ENCODE data around the gene WDR1.

The WDR1 gene

GRCh38 chr4:10031668-10032590 lies 84.7 kb downstream of the WDR1 start:
- DNase-seq (ENCODE audit: extremely low read depth, low read depth) = no peak
- TF ChIP-seq, protein P1, sequence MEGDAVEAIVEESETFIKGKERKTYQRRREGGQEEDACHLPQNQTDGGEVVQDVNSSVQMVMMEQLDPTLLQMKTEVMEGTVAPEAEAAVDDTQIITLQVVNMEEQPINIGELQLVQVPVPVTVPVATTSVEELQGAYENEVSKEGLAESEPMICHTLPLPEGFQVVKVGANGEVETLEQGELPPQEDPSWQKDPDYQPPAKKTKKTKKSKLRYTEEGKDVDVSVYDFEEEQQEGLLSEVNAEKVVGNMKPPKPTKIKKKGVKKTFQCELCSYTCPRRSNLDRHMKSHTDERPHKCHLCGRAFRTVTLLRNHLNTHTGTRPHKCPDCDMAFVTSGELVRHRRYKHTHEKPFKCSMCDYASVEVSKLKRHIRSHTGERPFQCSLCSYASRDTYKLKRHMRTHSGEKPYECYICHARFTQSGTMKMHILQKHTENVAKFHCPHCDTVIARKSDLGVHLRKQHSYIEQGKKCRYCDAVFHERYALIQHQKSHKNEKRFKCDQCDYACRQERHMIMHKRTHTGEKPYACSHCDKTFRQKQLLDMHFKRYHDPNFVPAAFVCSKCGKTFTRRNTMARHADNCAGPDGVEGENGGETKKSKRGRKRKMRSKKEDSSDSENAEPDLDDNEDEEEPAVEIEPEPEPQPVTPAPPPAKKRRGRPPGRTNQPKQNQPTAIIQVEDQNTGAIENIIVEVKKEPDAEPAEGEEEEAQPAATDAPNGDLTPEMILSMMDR (IDR thresholded peaks at IDR 0.05; ENCODE audit: low read depth, low read length) = no peak

DNA sequence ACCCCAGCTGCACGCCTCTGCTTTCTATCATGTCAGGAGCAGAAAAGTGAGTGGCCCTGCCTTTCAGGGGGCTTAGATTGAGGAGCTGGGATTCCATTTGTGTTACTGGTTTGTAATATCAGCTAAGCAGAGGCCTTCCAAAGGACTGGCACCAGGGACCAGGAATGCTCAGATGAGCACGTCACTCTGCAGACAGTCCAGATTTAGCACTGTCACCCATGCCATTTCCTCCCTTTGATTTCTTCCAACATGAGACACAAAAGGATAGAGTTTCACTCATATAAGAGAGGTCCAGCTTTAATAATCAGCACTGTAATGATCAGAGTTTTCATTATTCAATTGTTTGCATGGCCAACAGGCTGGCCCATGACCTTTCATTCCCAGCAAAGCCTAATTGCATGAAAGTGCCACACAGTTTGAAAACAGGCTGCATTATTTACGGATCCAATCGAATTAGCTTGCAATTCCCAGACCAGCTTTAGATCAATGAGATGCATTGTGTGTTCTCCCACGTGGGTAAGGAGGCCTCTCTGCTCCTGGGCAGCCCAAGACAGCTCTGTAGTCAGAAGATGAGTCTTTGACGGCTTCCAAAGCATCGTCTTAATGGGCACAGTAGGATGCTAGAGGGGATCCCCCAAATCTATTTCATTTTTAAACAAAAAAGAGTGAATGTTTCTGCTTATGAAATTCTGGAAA lies 85.5 kb downstream of the WDR1 start:
- DNase-seq (ENCODE audit: extremely low read depth, low read depth) = no peak
- TF ChIP-seq, protein P1 (IDR thresholded peaks at IDR 0.05; ENCODE audit: low read depth, low read length) = no peak

- TF ChIP-seq, protein P1 (IDR thresholded peaks at IDR 0.05; ENCODE audit: low read depth, low read length) = no peak
- no peak for DNase-seq (ENCODE audit: extremely low read depth, low read depth)
Measured at GRCh38 chr4:10029403-10029802, 87.2 kb downstream of the WDR1 start.

DNA sequence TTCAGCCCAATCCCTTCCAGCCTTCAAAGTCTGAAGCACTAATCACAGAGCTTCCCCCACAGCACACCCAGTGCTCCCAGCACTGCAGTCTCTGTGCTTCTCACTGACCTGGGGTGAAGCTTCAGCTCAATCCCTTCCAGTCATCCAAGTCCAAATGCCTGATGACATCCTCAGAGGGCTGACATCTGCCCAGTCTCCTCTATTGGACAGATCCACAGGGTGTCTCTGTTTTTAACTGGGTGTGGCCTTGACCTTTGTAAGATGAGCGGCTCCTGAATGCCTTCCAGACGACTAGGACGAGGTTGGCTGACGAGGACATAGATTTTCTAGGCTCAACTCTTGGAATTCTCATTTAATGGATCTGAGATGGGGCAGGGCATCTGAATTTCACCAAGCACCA lies 87.7 kb downstream of the WDR1 start:
- TF ChIP-seq, protein P1 (IDR thresholded peaks at IDR 0.05; ENCODE audit: low read depth, low read length) = no peak
- DNase-seq (ENCODE audit: extremely low read depth, low read depth) = no peak

- DNase-seq (ENCODE audit: extremely low read depth, low read depth) = no peak
- TF ChIP-seq, protein P1 (IDR thresholded peaks at IDR 0.05; ENCODE audit: low read depth, low read length) = no peak
Measured at GRCh38 chr4:10026485-10026884, 90.1 kb downstream of the WDR1 start.

- TF ChIP-seq, protein P1 (IDR thresholded peaks at IDR 0.05; ENCODE audit: low read depth, low read length) = no peak
- DNase-seq (ENCODE audit: extremely low read depth, low read depth) = no peak
Measured at GRCh38 chr4:10025230-10025806, 91.3 kb downstream of the WDR1 start.
